Panc1 (cell line): ENCODE measurements around the gene MPHOSPH6. TPM values are rescaled to one million over a fixed set of nuclear protein-coding genes. Genes with fewer than 3 reads are reported as not detected.

Experiments used
- ATAC-seq: fragments of 200-7000 bp; cut with Tn5 transposase; 2 replicates; pipeline ENCODE4 v1.9.1; 2020; ENCODE audit warnings: mild to moderate bottlenecking, moderate library complexity
- BruUV-seq: library from RNA; stranded (reverse); fragments of 400-500 nt; replicated peaks from 2 replicates; lab custom pipeline; 2021; lab: Mats Ljungman, UMichigan
- CTCF ChIA-PET: fragments of 300-600 bp; sonication (Branson Sonifier 250); formaldehyde crosslinking; loops from one replicate; lab custom pipeline; 2022; ENCODE audit warnings: antibody characterized with exemption; lab: Charles Lee
- POLR2A ChIA-PET: fragments of 300-600 bp; sonication (Branson Sonifier 250); formaldehyde crosslinking; loops from one replicate; lab custom pipeline; 2022; ENCODE audit warnings: antibody characterized with exemption; lab: Charles Lee
- DNase-seq: peaks from one replicate; pipeline ENCODE4 v3.0.0-alpha.2; 2010; ENCODE audit warnings: low read depth, low spot score
- H3K27ac ChIP-seq: 2 replicates; pipeline ENCODE4 v1.5.1; 2011; ENCODE audit warnings: mild to moderate bottlenecking, low read length, inconsistent platforms
- H3K27me3 ChIP-seq: fragments of 200-500 bp; sonication (Bioruptor generic); 2 replicates; pipeline ENCODE4 v1.6.0; 2014; ENCODE audit warnings: low read length, inconsistent platforms; ENCODE audit not compliant: control insufficient read depth, insufficient read depth
- H3K36me3 ChIP-seq: fragments of 200-500 bp; sonication (Bioruptor generic); 2 replicates; pipeline ENCODE4 v1.5.1; 2014; ENCODE audit warnings: inconsistent platforms, mild to moderate bottlenecking, low read length, moderate library complexity; ENCODE audit not compliant: control insufficient read depth, insufficient read depth
- H3K4me1 ChIP-seq: 2 replicates; pipeline ENCODE4 v1.5.1; 2011; ENCODE audit warnings: inconsistent platforms, mild to moderate bottlenecking, low read length, moderate library complexity; ENCODE audit not compliant: control insufficient read depth, insufficient read depth
- H3K4me3 ChIP-seq, 2 experiments: 2 replicates each; pipeline ENCODE4 v1.5.1; 2011 to 2012; ENCODE audit warnings: low read depth in 2 of 2, low read length in 2 of 2, mild to moderate bottlenecking in 2 of 2, inconsistent platforms in 1 of 2, moderate library complexity in 1 of 2
- H3K9me3 ChIP-seq: fragments of 200-500 bp; sonication (Bioruptor generic); 2 replicates; pipeline ENCODE4 v1.5.1; 2014; ENCODE audit warnings: low read depth, mild to moderate bottlenecking, inconsistent platforms, low read length, moderate library complexity; ENCODE audit not compliant: control insufficient read depth, insufficient read depth
- POLR2AphosphoS5 ChIP-seq: IDR thresholded peaks from 2 replicates; pipeline ENCODE4 v1.6.1; 2012; ENCODE audit warnings: mild to moderate bottlenecking, low read depth, low read length, moderate library complexity
- SIN3A ChIP-seq: IDR thresholded peaks from 2 replicates; pipeline ENCODE4 v1.6.1; 2012; ENCODE audit warnings: low read depth, mild to moderate bottlenecking, low read length, moderate library complexity, borderline replicate concordance; ENCODE audit not compliant: insufficient read depth
- TCF7L2 ChIP-seq: IDR thresholded peaks from 2 replicates; pipeline ENCODE4 v1.6.1; 2011; ENCODE audit warnings: mild to moderate bottlenecking, low read depth, low read length, inconsistent platforms
- in situ Hi-C: cut with HindIII; loops from 2 replicates; pipeline ENCODE4 v1.10.0; 2016; ENCODE audit warnings: low sequenced_read_pairs, low pct_unique_long_range_greater_than_20kb
- intact Hi-C: fragments of 100-400 bp; cut with micrococcal nuclease; formaldehyde crosslinking; loops from one replicate; pipeline ENCODE4 v1.10.0; 2022; ENCODE audit not compliant: unreplicated experiment
- total RNA-seq: library from RNA; stranded (reverse); gene quantifications from one replicate; pipeline ENCODE4 v1.2.1, GENCODE V29; 2021; ENCODE audit not compliant: unreplicated experiment
- TF ChIP-seq, protein P1 (sequence below), 2 experiments: IDR thresholded peaks; 2 replicates each; pipeline ENCODE4 v1.6.1; 2011 to 2012; ENCODE audit warnings: low read depth in 2 of 2, control low read depth in 1 of 2, low read length in 1 of 2, mild to moderate bottlenecking in 1 of 2, moderate library complexity in 1 of 2; ENCODE audit not compliant: insufficient read depth in 1 of 2
- TF ChIP-seq, protein P2 (sequence below): fragments of 450-650 bp; IDR thresholded peaks from 2 replicates; pipeline ENCODE4 v1.5.1; 2017; ENCODE audit warnings: mild to moderate bottlenecking

The MPHOSPH6 gene
- total RNA-seq, 1 experiment from 2014 or later = 36.7 TPM

DNA sequence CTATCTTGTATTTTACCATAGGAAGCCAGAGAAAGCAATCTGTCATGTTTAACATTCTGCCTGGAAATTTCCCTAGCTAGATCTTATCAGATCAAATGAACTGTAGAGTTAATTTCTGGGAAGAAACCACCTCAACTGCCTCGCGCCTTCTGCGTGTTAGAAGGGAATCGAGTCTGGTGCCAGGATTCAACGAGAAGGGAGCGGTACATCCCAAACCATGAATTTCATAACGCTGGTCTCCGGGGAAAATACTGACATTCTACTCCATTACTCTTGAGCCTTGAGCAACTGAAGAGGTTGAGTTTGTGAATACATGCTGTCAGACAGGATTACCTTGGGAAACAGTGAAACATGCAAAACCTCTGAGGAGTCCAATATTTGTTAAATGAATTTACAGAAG is 35.2 kb downstream of the MPHOSPH6 start:
- intact Hi-C loops = no loop called here
- no peak overlapping the region for H3K4me3 ChIP-seq
- H3K27ac ChIP-seq = peak overlapping the region; percentile 21; the same call in 1 of the 2 replicates
- DNase-seq = no peak
- no peaks in the 10 kb centered on the region for H3K27me3 ChIP-seq
- TF ChIP-seq, protein P1, sequence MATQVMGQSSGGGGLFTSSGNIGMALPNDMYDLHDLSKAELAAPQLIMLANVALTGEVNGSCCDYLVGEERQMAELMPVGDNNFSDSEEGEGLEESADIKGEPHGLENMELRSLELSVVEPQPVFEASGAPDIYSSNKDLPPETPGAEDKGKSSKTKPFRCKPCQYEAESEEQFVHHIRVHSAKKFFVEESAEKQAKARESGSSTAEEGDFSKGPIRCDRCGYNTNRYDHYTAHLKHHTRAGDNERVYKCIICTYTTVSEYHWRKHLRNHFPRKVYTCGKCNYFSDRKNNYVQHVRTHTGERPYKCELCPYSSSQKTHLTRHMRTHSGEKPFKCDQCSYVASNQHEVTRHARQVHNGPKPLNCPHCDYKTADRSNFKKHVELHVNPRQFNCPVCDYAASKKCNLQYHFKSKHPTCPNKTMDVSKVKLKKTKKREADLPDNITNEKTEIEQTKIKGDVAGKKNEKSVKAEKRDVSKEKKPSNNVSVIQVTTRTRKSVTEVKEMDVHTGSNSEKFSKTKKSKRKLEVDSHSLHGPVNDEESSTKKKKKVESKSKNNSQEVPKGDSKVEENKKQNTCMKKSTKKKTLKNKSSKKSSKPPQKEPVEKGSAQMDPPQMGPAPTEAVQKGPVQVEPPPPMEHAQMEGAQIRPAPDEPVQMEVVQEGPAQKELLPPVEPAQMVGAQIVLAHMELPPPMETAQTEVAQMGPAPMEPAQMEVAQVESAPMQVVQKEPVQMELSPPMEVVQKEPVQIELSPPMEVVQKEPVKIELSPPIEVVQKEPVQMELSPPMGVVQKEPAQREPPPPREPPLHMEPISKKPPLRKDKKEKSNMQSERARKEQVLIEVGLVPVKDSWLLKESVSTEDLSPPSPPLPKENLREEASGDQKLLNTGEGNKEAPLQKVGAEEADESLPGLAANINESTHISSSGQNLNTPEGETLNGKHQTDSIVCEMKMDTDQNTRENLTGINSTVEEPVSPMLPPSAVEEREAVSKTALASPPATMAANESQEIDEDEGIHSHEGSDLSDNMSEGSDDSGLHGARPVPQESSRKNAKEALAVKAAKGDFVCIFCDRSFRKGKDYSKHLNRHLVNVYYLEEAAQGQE (IDR thresholded peaks at IDR 0.05; ENCODE audit: insufficient read depth in 1 of 2, low read depth in 2 of 2, low read length in 1 of 2) = no peak
- no peak for TF ChIP-seq TCF7L2
- TF ChIP-seq, protein P2, sequence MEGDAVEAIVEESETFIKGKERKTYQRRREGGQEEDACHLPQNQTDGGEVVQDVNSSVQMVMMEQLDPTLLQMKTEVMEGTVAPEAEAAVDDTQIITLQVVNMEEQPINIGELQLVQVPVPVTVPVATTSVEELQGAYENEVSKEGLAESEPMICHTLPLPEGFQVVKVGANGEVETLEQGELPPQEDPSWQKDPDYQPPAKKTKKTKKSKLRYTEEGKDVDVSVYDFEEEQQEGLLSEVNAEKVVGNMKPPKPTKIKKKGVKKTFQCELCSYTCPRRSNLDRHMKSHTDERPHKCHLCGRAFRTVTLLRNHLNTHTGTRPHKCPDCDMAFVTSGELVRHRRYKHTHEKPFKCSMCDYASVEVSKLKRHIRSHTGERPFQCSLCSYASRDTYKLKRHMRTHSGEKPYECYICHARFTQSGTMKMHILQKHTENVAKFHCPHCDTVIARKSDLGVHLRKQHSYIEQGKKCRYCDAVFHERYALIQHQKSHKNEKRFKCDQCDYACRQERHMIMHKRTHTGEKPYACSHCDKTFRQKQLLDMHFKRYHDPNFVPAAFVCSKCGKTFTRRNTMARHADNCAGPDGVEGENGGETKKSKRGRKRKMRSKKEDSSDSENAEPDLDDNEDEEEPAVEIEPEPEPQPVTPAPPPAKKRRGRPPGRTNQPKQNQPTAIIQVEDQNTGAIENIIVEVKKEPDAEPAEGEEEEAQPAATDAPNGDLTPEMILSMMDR = no peak
- TF ChIP-seq POLR2AphosphoS5 = no peak
- TF ChIP-seq SIN3A = no peak
- POLR2A ChIA-PET = no interaction called here
- no peaks in the 10 kb centered on the region for H3K36me3 ChIP-seq
- CTCF ChIA-PET = no interaction called here
- ATAC-seq = no peak
- peaks cover 12% of the 10 kb centered on the region for H3K4me1 ChIP-seq
- BruUV-seq = no TSS peak
- no peaks in the 10 kb centered on the region for H3K9me3 ChIP-seq
- in situ Hi-C loops = no loop called here

DNA sequence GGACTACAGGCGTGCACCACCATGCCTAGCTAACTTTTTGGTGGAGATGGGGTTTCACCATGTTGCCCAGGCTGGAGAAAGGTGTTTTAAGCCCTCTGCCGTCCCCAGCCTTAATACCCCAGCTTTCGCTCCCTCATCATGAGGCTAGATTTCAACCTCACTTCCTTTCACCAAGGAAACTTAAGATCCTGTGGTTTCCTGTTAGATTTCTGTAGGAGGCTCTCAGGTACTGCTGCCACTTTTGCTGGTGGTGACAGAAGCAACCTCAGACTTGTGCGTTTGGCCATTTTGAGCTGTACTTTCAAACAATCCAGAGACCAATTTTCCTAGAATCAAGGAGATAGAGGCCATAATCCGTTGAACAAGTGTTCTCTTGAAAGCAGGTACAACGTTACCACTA is 36.2 kb downstream of the MPHOSPH6 start:
- in situ Hi-C loops (no loop called here), intact Hi-C loops (no loop called here)
- no peak for TF ChIP-seq SIN3A
- TF ChIP-seq TCF7L2 = no peak
- TF ChIP-seq POLR2AphosphoS5 = no peak
- ChIA-PET POLR2A (no interaction called here), CTCF (no interaction called here)
- BruUV-seq = no TSS peak
- Histone ChIP-seq H3K9me3 (no peaks in the 10 kb centered on the region), H3K27me3 (no peaks in the 10 kb centered on the region), H3K4me3 (no peak overlapping the region), H3K27ac (peak overlapping the region; percentile 39; the same call in 1 of the 2 replicates), H3K4me1 (peaks cover 11% of the 10 kb centered on the region), H3K36me3 (no peaks in the 10 kb centered on the region)
- no peak for DNase-seq
- ATAC-seq = no peak

DNA sequence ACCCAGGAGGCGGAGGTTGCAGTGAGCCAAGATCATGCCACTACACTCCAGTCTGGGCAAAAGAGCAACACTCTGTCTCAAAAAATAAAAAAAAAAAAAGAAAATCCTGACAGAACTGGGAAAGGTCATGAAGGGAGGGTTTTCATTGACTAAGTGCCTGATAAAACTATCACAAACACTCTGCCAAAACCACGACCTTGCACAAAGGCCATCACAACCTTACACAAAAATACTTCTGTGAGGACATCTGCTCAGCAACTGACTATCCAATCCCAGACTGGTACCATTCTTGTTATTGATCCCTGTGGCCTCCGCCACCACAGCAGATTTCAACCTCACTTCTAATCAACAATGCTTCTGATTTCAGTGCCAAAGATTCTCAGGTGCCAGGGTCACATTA is 40.1 kb downstream of the MPHOSPH6 start:
- ChIA-PET CTCF (no interaction called here), POLR2A (no interaction called here)
- no peak for ATAC-seq
- Histone ChIP-seq H3K36me3 (no peaks in the 10 kb centered on the region), H3K27me3 (no peaks in the 10 kb centered on the region), H3K4me1 (no peaks in the 10 kb centered on the region), H3K4me3 (no peak overlapping the region), H3K9me3 (no peaks in the 10 kb centered on the region), H3K27ac (no peak overlapping the region)
- in situ Hi-C loops (no loop called here), intact Hi-C loops (no loop called here)
- no peak for DNase-seq
- BruUV-seq = no TSS peak
- TF ChIP-seq, protein P1 (IDR thresholded peaks at IDR 0.05; ENCODE audit: insufficient read depth in 1 of 2, low read depth in 2 of 2, low read length in 1 of 2) = no peak
- no peak for TF ChIP-seq POLR2AphosphoS5
- TF ChIP-seq, protein P2 = no peak
- TF ChIP-seq SIN3A = no peak
- no peak for TF ChIP-seq TCF7L2
